HG03571 (cell line): ENCODE measurements around the gene EMX2.

Experiments
- ATAC-seq: cut with Tn5 transposase; IDR thresholded peaks from one replicate; pipeline ENCODE4 v1.9.1; 2021; ENCODE audit not compliant: unreplicated experiment

Gene EMX2

DNA sequence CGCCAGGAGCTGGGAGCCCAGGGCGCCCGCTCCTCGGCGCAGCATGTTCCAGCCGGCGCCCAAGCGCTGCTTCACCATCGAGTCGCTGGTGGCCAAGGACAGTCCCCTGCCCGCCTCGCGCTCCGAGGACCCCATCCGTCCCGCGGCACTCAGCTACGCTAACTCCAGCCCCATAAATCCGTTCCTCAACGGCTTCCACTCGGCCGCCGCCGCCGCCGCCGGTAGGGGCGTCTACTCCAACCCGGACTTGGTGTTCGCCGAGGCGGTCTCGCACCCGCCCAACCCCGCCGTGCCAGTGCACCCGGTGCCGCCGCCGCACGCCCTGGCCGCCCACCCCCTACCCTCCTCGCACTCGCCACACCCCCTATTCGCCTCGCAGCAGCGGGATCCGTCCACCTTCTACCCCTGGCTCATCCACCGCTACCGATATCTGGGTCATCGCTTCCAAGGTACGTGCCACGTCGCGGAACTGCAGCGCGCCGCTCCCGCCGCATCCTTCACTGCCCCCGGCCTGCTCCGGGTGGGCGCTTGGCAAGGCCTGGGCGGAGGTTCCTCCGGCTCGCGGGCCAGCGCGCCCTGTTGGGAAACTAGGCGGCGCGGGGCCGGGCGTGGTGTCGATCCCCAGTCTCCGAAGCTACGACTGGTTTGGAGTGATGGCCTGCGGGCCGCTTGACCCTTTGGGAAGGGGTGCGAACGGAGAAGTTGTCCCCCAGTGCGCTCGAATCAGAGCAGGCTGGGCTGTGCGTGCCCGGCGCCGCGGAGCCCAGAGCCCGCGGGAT lies 868 bp downstream of the EMX2 start:
- ATAC-seq = no peak

DNA sequence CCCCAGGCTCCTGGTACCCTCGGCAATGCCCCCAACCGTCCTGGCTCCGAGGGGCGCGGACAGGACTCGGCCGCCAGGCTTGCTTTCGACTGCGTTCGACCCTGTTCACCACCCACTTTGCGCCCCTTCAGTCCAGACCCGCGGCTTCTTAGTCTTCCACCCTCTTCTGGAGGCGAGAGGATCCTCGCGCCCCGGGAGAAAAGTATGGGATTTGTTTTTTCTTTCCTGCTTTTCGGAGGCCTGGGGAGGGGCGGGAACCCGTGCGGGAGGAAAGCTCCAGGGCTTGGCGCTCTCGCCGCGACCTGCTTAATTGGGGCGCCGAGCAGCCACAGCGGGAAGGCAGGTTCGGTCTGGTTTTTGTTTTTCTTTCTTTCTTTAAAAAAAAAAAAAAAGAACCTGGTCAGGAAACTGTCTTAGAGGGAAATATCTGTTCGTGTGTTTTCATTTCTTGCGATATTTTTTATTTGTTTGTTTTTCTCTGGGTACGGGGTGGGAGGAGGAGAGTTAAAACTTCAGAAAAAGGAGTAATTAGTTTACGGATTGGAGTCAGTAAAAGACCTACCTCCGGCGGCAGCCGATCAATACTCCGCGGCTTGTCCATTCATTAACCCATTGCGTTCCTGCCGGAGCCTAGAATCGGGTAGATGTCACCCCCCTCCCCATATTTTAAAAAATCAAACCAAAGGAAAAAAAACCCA lies 1.6 kb downstream of the EMX2 start:
- no peak for ATAC-seq

DNA sequence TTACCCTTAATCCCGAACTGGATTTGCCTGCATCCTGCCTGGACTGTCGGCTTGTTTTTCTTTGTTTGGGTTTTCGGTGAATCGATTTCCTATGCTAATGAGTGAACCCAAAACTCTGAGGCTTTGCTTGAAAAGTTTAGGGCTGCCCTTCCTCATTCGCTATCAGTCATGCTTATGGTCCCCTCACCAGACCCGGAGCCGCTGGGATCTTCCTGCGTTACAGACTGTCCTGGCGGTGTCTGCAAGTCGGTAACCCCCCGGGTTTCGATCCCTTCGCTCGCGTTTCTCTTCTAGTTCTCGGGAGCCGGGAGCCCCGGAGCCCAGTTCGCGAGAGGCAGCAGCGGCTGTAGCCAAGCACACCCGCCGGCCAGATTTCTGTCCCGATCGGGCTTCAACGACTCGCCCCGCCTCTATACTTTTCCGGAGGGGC lies 2.2 kb downstream of the EMX2 start:
- ATAC-seq = no peak

DNA sequence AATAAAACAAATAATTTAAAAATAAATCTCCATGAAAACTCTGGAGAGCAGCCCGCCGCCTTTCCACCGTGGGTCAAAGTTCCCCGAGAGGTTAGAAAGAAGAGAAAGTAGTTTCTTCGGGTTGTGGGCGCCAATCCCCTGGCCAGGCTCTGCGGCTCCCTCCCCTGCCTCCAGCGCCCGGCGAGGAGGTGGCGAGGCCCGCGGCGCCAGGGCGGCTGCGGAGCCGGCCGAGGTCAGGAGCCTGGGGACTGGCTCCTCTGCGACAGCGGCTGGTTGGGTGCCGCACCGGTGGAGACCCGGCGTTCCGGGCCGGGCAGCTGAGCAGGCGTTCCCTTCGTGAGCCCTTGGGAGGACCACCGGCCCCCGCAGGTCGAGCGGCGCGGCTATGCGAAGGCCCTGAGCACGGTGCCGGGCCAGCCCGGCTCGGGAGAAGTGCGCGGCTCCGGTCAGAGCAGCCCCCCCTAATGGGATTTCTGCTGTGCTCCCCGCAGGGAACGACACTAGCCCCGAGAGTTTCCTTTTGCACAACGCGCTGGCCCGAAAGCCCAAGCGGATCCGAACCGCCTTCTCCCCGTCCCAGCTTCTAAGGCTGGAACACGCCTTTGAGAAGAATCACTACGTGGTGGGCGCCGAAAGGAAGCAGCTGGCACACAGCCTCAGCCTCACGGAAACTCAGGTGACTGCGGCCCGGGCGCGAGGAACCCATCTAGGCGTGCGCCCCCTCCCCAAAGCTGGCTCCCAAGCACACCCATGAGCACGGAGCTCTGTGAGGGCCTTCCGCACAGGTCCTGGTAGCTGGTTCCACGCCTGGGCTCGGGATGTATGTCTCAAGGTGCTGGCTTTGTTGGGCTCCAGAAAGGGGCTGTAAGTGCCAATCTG lies 2.8 kb downstream of the EMX2 start:
- no peak for ATAC-seq

DNA sequence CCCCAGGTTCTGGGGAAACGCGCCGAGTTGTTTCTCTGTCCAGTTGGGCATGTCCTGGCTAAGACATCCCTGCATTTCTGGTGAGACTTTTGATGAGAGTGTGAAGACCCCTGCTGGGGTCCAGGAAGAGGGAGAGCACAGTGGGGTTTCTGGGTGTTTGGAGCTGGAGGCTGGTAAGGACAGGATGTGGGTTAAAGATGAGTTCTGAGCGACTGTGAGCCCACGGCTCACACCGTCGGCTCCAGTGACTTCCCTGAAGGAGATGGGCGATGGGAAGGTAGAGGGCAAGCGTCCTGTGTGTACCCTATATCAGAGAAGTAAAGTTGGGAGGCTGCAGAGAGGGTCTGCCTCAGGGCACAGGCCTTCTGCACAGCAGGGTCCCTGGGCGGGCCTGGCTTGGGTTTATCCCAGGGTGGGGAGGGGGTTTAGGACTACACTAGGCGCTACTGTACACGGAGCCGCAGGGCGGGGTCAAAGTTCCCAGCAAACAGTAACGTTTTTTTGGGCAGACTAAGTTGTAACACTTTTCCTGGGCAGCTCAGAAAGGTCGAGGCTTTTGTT lies 3.6 kb downstream of the EMX2 start:
- no peak for ATAC-seq

DNA sequence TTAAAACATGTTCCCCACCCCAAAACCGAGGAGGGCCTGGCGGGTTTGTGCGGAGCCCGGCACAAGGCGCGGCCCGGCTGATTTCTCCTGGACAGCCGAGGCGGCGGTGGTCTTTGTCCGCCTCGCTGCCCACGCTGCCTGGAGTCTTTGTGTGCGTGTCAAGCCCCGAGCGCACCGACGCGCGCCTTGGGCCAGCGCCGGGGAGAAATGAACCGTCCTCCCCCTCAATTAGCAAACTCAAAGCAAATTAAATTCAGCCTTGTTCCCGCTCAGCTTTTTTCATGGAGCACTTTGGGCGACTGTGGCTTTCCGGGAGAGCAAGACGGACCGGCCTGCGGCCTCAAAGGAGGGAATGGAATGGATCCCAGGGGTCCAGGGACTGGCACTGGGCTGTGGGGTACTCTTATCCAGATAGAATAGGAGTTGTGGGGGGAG lies 4.1 kb downstream of the EMX2 start:
- ATAC-seq = no peak

DNA sequence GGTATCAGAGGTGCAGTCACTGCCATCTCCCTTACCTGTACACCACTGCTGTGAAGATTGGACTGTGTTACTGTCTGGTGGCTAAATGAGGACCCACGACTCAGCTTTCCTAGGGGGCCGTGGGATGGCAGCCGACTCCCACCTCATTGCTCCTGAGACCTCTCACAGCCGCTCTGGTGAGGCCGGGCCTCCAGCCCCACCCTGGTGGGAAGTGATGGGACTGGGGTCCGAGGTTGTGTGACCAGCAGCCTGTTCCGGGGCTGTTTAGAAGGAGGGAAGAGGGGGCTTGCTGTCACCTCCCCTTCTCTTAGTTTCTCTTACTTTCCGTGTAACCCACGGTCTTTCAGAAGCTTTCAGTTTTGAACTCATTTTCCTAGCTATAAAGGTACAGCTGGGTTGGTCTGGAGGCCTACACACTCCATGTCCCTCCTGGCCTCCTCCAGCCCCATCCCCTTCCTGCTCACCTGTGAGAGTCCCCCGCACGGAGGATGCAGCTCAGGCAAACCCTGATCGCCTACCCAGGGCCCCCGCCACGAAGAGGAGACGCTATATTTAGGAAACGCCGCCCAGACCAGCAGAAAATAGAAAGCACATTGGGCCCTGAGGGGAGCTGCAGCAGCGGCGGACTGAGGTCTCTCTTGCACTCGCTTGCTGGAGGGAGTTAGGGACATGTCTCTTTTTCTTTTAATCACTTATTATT lies 4.6 kb downstream of the EMX2 start:
- ATAC-seq = no peak

DNA sequence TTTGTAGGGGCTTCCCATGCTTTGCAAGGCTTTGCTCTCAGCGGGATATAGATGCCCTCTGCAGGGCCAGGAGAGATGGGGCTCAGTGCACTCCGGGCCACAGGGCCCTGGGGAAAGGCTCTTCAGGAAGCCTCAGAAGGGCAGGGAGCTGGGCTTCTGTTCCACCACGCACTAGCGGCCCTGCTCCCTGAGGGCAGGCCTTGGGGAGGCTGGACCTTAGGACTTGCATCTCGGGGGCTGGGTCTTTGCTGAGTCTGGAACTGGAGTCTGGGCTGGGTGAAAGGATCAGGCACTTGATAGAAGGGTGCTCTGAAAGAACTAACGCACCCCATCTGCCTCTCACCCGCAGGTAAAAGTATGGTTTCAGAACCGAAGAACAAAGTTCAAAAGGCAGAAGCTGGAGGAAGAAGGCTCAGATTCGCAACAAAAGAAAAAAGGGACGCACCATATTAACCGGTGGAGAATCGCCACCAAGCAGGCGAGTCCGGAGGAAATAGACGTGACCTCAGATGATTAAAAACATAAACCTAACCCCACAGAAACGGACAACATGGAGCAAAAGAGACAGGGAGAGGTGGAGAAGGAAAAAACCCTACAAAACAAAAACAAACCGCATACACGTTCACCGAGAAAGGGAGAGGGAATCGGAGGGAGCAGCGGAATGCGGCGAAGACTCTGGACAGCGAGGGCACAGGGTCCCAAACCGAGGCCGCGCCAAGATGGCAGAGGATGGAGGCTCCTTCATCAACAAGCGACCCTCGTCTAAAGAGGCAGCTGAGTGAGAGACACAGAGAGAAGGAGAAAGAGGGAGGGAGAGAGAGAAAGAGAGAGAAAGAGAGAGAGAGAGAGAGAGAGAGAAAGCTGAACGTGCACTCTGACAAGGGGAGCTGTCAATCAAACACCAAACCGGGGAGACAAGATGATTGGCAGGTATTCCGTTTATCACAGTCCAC lies 5.4 kb downstream of the EMX2 start:
- no peak for ATAC-seq

DNA sequence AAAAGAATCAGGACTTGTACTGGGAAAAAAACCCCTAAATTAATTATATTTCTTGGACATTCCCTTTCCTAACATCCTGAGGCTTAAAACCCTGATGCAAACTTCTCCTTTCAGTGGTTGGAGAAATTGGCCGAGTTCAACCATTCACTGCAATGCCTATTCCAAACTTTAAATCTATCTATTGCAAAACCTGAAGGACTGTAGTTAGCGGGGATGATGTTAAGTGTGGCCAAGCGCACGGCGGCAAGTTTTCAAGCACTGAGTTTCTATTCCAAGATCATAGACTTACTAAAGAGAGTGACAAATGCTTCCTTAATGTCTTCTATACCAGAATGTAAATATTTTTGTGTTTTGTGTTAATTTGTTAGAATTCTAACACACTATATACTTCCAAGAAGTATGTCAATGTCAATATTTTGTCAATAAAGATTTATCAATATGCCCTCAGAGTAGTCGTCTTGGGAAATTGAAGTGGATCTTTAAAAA lies 6.6 kb downstream of the EMX2 start:
- ATAC-seq = no peak

DNA sequence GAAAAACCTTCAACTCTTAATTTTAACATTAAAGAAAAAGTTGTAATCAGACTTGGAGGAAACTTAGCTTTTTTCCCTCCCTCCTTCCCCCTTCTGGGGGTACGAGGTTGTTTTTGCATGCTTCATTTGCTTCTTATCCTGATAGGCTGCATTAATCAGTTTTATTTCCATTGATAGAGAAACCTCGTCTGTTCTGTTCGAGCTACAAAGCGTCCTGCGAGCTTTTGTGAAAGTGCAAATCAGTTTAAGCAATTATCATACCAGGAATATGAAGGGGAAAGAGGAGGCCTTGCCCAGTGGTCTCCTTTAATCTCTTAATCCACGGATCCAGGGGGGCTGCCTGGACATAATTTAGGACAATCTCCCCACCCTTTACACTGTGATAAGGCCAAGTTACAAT lies 7.5 kb downstream of the EMX2 start:
- no peak for ATAC-seq

DNA sequence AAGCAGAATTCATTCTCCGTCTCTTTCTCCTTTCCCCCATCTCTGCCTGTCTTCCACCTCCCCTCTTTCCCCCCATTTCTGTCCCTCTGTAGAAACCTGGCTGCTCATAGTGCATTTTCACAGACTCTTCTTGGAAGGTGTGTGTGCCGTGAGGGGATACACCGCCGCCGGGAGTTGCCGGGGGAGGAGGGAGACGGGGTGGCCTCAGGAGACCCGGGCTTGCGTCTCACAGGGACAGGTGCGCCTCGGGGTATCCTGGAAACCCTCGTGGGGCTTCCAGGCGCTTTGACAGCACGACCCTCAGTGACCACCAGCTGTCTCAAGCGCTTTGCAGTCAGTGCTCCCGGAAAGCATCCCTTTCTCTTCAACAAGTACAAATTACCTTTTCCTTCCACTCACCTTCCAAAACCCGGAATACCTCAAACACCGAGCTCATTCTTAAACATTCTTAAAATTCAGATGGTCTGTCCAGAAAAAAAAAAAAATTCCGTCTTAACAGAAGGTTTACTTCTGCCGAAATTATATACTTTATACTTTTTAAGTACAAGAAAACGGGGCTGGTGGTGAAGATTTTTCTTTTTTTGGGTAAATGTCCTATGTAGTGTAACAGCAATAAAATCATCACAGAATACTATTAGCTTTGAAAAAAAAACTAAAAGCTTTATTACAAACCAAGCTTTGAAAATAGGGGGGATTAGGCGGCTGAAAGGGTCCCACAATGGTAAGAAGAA lies 8.2 kb downstream of the EMX2 start:
- no peak for ATAC-seq

DNA sequence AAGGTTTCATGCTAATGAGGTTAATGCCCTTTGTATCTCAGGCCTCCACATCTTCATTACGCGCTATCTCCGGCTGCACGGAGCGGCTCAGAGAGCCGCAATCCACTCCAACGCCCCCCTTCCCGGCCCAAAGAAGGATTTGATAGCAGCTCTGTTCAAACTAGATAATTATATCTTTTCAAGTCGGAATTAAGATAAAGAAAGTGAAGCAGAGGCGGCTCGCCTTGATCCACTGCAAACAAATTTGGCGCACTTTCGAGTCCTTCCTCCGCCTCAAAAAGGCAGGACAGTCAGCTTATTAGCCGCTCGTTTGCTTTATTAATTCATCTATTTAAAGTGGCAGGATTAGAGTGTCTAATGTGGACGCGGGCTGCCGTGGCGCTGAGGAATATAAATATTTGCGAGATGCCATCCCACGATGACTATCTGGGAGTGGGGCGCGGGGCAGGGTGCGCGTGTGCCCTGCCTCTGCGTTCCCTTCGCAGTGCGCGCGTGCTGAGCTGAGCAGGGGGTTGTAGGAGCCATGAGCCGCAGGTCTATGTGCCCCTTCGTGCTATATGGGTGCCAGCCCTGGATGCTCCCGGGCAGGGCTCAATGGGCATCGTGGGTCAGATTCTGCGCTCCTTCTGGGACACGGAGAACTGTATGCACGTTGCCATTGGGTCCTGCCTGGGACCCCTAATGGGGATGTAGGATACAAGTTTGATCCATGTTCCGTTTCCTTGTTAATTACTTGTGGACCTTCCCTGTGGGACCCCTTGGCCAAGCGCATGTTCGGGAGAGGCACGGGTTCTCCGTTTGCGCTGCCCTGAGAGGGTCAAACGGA lies 9.0 kb downstream of the EMX2 start:
- ATAC-seq = no peak

DNA sequence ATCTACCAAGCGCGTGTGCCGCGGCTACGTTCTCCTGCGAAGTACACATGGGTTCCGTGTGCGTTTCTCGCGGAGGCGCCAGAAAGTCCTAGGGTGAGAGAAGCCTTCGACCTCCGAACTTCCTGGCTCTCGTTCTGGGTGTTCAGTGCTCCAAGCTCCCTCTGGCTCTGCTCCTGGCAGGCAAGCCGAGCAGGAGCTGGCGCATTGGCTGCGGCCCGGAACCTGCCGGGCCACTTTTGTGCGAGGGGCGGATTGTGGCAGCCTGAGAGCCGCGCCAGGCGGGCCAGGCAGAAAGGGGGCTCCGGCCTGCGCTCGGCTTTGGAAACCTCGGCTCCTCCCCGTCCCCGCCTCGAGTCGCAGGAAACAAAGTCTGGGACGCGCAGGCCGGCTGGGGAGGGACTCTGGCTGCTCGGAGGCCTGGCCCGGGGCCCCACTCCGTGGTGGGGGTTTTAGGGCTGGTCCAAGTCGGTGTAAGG lies 9.6 kb downstream of the EMX2 start:
- no peak for ATAC-seq

DNA sequence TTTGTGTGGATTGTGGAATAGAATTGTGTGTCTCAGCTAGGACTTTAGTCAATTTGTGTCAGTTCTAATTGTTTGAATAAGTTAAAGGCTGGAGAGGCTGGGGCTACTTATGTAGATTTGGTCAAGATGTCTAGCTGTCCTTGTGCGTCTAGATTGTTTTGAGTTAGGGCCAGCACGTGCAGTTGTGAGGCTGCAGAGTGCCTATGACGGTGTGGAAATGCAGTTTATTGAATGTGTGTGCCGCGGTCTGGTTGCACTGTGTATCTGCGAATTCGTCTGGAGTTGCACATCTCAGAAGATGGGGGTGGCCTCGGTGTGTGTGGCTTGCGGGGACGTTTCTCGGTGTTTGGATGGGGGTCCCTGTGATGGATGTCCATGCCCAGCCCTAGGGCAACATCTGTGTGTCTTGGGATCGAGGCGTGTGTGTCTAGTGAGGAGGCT lies 10.2 kb downstream of the EMX2 start:
- no peak for ATAC-seq

DNA sequence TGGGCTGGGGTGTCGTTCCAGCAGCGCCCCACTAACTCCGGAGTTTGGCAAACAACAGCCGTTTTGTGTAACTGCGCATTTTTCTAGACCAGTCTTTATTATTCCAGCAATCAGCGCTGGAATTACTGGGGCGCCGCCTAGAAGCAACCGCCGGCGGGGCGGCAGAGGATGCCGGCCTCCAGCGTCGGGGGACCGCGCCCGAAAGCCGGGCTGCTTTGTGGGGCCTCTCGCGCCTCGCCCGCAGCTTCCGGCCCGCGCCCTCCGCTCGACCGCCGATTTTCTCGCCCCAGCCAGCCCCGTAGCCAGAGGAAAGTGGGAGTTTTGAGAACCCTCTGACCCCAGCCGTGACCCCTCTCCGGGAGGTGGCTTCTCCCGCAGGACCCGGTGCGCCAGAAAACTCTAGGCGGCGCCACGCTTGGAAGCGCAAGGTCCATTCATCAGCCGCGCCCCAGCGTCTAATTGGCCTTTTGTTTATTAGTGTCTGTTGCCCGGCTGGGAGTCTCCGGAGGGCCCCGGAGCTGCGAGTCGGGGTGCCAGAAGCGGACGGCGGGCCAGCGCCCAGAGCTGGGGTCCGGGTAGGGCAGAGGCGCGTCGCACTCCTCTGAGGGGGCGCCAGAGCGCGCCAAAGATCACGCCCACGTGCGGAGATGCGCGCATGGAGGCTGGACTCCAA lies 10.7 kb downstream of the EMX2 start:
- ATAC-seq = no peak

DNA sequence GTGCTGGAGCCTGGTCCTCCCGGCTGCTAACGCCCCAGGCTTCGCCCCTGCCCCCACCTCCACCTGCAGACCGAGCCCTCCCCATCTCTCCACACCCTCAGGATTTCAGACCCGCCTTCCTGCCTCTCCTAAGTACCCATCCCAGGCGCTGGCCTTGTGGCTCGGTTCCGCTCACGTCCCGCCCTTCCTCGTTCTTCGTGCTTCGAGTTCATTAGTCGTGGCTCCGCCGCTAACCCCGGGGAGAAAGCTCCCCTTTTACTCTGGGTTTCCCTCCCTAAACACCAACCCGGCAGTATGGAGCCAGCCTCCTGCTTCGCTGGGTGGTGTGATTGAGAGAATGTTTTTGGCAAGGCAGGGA lies 11.2 kb downstream of the EMX2 start:
- no peak for ATAC-seq

DNA sequence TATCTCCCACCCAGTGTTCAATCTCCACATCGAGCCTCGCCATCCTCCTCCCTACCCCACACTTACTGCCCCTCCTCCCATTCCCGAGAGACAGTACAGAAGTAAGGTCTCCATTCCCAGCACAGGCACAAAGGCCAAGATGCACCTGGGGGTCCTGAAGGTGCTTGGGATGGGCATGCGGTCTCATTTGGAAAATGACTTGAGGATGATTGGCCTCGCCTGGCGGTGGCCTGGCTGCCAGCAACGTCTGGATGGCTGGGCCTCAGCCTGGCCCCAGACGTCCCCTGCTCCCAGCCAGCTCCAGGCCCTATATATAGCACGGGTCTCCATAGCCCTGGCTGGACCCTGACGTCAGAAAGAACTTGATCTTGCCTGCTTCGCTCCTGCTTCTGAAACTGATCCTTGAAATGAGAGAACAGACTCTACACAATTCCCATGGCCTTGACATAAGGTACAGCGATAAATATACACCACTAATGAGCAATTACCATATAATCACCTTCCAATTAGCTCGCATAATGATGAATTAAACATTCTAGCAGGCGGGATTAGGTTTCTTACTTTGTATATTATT lies 11.8 kb downstream of the EMX2 start:
- no peak for ATAC-seq
